ENCODE measurements around the gene LEUTX. TPM values are rescaled to one million over a fixed set of nuclear protein-coding genes. Genes with fewer than 3 reads are reported as not detected.

The LEUTX gene, protein sequence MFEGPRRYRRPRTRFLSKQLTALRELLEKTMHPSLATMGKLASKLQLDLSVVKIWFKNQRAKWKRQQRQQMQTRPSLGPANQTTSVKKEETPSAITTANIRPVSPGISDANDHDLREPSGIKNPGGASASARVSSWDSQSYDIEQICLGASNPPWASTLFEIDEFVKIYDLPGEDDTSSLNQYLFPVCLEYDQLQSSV
- total RNA-seq: not detected
- not detected for polyA plus RNA-seq (ENCODE audit: insufficient read depth, low read depth, low replicate concordance)
- long read RNA-seq, donor 1: 0 reads
- long read RNA-seq, donor 2: 0 reads

DNA sequence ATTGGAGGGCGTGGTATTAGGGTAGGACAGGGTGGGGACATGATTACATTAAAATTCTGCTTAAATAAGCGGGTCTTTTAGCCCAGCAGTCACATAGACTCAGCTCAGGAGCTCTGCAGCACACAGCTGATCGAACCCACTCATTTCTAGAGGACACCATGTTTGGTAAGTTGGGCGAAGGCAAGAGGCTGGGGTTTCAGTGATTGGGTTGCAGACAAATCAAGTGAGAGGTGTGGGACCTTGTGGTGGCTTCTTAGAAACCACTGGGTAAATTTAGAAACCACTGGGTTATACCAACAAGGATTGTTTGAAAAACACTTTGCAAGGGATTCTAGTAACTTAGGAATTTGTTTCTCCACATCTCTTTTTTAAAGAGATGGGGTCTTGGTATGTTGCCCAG is at the start of gene LEUTX:
Gene LEUTX, plus strand, starts transcription at position 92 of the 400 bp plus-strand sequence. Its CDS starts 67 bp downstream, at position 159.
- Histone ChIP-seq H3K9me3 (no peaks in the 10 kb centered on the region), H3K27ac (no peak within 1 kb of the TSS), H3K27me3 (no peaks in the 10 kb centered on the region), H3K4me3 (no peak within 1 kb of the TSS), H3K4me1 (no peaks in the 10 kb centered on the region), H3K36me3 (ENCODE audit: low read depth, missing control alignments) (no peaks in the 10 kb centered on the region)
- 81 to 85% methylated on average over 4 of the region's 4 CpGs for WGBS, 2 donors
- no peak for DNase-seq
- no peak for TF ChIP-seq POLR2A (IDR thresholded peaks at IDR 0.05)
- TF ChIP-seq, protein P1, sequence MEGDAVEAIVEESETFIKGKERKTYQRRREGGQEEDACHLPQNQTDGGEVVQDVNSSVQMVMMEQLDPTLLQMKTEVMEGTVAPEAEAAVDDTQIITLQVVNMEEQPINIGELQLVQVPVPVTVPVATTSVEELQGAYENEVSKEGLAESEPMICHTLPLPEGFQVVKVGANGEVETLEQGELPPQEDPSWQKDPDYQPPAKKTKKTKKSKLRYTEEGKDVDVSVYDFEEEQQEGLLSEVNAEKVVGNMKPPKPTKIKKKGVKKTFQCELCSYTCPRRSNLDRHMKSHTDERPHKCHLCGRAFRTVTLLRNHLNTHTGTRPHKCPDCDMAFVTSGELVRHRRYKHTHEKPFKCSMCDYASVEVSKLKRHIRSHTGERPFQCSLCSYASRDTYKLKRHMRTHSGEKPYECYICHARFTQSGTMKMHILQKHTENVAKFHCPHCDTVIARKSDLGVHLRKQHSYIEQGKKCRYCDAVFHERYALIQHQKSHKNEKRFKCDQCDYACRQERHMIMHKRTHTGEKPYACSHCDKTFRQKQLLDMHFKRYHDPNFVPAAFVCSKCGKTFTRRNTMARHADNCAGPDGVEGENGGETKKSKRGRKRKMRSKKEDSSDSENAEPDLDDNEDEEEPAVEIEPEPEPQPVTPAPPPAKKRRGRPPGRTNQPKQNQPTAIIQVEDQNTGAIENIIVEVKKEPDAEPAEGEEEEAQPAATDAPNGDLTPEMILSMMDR (IDR thresholded peaks at IDR 0.05): no peak
- intact Hi-C loops (cut with DNase I; ENCODE audit: low total_unique reads): no loop called here

DNA sequence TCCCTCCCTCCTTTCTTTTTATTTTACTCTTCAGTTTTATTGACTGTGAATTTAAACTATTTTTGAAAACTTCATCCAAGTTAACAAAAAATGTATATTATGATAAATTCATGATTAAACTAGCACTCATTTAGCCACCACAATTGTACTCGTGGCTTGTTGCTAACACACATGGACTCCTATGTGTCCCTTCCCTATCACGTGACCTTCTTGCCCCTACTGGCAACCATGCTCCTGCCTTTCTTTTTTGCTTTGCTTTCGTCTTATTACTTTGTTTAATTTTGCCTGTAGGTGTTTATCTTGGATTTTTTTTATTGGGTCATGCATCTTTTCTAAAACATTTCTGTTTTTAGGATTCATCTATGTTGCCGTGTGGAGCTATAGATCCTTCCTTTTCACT is 49.1 kb upstream of the LEUTX start:
- Histone ChIP-seq H3K36me3 (ENCODE audit: low read depth, missing control alignments) (no peaks in the 10 kb centered on the region), H3K4me3 (no peak overlapping the region), H3K4me1 (no peaks in the 10 kb centered on the region), H3K27ac (no peak overlapping the region), H3K9me3 (no peaks in the 10 kb centered on the region), H3K27me3 (no peaks in the 10 kb centered on the region)
- WGBS, 2 donors: 64 to 69% methylated on average over 4 of the region's 4 CpGs
- intact Hi-C loops (cut with DNase I; ENCODE audit: low total_unique reads): no loop called here
- TF ChIP-seq, protein P1 (IDR thresholded peaks at IDR 0.05): no peak
- TF ChIP-seq POLR2A (IDR thresholded peaks at IDR 0.05): no peak
- no peak for DNase-seq

DNA sequence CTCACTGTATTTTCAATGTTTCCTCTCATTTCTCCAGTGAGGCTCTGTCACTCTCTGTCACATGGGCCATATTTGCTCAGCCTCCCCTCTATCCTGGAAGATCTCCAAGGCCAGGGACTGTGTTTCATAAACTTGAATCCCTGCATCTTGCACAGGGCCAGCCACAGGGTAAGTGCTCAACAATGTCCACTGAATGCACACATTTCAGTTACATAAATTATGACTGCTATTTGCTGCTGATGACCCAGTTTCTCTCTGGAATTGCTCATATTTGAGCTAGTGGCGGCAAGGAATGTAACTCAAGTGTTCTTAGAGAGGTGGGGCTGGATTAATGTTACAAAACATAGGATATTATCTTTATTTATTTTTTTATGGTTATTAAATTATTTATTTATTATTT is 47.0 kb upstream of the LEUTX start:
- TF ChIP-seq POLR2A (IDR thresholded peaks at IDR 0.05): no peak
- TF ChIP-seq, protein P1 (IDR thresholded peaks at IDR 0.05): no peak
- no peak for DNase-seq
- 91 to 96% methylated on average over 1 of the region's 1 CpG for WGBS, 2 donors
- H3K27ac ChIP-seq: no peak overlapping the region
- H3K27me3 ChIP-seq: no peaks in the 10 kb centered on the region
- H3K4me3 ChIP-seq: no peak overlapping the region
- no peaks in the 10 kb centered on the region for H3K9me3 ChIP-seq
- H3K4me1 ChIP-seq: no peaks in the 10 kb centered on the region
- no peaks in the 10 kb centered on the region for H3K36me3 ChIP-seq (ENCODE audit: low read depth, missing control alignments)
- intact Hi-C loops (cut with DNase I; ENCODE audit: low total_unique reads): no loop called here

DNA sequence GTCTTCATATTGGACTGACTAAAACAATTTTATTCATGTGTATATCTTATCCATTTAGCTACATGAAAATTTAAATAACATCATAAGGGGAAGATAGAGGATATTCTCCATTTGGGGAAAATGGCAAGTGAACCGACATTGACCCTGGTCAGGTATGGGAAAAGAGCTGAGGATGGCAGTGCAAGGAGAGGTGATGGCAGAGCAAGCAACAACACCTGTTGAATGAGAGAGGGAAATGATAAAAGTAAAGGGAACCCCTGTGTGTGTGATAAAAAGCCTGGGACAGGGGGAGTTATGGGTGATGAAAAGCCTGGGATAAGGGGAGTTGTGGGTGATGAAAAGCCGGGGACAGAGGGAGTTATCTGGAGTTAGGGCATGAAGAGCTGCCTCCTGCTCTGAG is 44.8 kb upstream of the LEUTX start:
- WGBS, 2 donors: 90 to 92% methylated on average over 2 of the region's 2 CpGs

More for the DNA sequence above, 44.8 kb upstream of the LEUTX start:
- Histone ChIP-seq H3K4me3 (no peak overlapping the region), H3K4me1 (no peaks in the 10 kb centered on the region), H3K9me3 (no peaks in the 10 kb centered on the region), H3K27me3 (no peaks in the 10 kb centered on the region), H3K36me3 (ENCODE audit: low read depth, missing control alignments) (no peaks in the 10 kb centered on the region), H3K27ac (no peak overlapping the region)
- intact Hi-C loops (cut with DNase I; ENCODE audit: low total_unique reads): no loop called here
- no peak for DNase-seq
- TF ChIP-seq POLR2A (IDR thresholded peaks at IDR 0.05): no peak
- TF ChIP-seq, protein P1 (IDR thresholded peaks at IDR 0.05): no peak

All from testis (tissue), 5 donors.